Neural cell (in vitro differentiated cells): Measurements from ENCODE around the gene PODXL2. TPM values are rescaled to one million over a fixed set of nuclear protein-coding genes. Genes with fewer than 3 reads are reported as not detected.

ENCODE experiments used
- H2AFZ ChIP-seq: fragments of 200-600, 300-800 bp; sonication (generic), shearing (Covaris generic); 2 replicates; pipeline ENCODE4 v1.6.0; 2014; ENCODE audit warnings: low read depth, mild to moderate bottlenecking, antibody characterized with exemption, low read length, moderate library complexity
- H3F3A ChIP-seq: fragments of 200-600 bp; shearing (Covaris generic); 2 replicates; pipeline ENCODE4 v1.6.1; 2016; ENCODE audit warnings: mild to moderate bottlenecking, moderate library complexity, mixed read lengths, antibody characterized with exemption, low read length; ENCODE audit not compliant: insufficient read depth, poor library complexity, severe bottlenecking
- H3K27ac ChIP-seq: fragments of 200-600, 300-800 bp; sonication (generic), shearing (Covaris generic); 2 replicates; pipeline ENCODE4 v1.5.1; 2014; ENCODE audit warnings: mild to moderate bottlenecking, low read length, moderate library complexity
- H3K27me3 ChIP-seq: fragments of 300-800, 200-600 bp; sonication (generic), shearing (Covaris generic); 2 replicates; pipeline ENCODE4 v1.6.0; 2014; ENCODE audit warnings: mild to moderate bottlenecking, low read depth, low read length, moderate library complexity; ENCODE audit not compliant: insufficient read depth
- H3K36me3 ChIP-seq: fragments of 300-800, 200-600 bp; sonication (generic), shearing (Covaris generic); 2 replicates; pipeline ENCODE4 v1.5.1; 2014; ENCODE audit warnings: mild to moderate bottlenecking, antibody characterized with exemption, low read length, moderate library complexity; ENCODE audit not compliant: insufficient read depth
- H3K4me2 ChIP-seq: fragments of 300-800, 200-600 bp; sonication (generic), shearing (Covaris generic); 2 replicates; pipeline ENCODE4 v1.6.0; 2014; ENCODE audit warnings: mild to moderate bottlenecking, low read length
- H3K4me3 ChIP-seq: fragments of 300-800, 200-600 bp; sonication (generic), shearing (Covaris generic); 2 replicates; pipeline ENCODE4 v1.5.1; 2014; ENCODE audit warnings: mild to moderate bottlenecking, low read length, moderate library complexity
- H3K79me2 ChIP-seq: fragments of 200-600 bp; shearing (Covaris generic); replicated peaks from 2 replicates; pipeline ENCODE4 v1.6.0; 2014; ENCODE audit warnings: mild to moderate bottlenecking, low read length, moderate library complexity; ENCODE audit not compliant: insufficient read depth
- H3K9ac ChIP-seq: fragments of 300-800, 200-600 bp; sonication (generic), shearing (Covaris generic); 2 replicates; pipeline ENCODE4 v1.6.1; 2016; ENCODE audit warnings: mild to moderate bottlenecking, low read length, mixed read lengths
- H3K9me2 ChIP-seq: fragments of 200-600 bp; shearing (Covaris generic); 2 replicates; pipeline ENCODE4 v1.6.1; 2016; ENCODE audit warnings: mild to moderate bottlenecking, low read length, mixed read lengths; ENCODE audit not compliant: insufficient read depth
- H3K9me3 ChIP-seq: fragments of 200-600, 300-800 bp; sonication (generic), shearing (Covaris generic); 2 replicates; pipeline ENCODE4 v1.6.1; 2016; ENCODE audit warnings: mild to moderate bottlenecking, mixed run types, low read length, moderate library complexity, mixed read lengths
- H4K20me1 ChIP-seq: fragments of 200-600 bp; shearing (Covaris generic); 2 replicates; pipeline ENCODE4 v1.6.1; 2016; ENCODE audit warnings: mild to moderate bottlenecking, mixed run types; ENCODE audit not compliant: insufficient read depth
- EP300 ChIP-seq: fragments of 450-650 bp; conservative IDR thresholded peaks from 2 replicates; pipeline ENCODE4 v1.6.1; 2014; ENCODE audit warnings: antibody characterized with exemption, mild to moderate bottlenecking, moderate library complexity; ENCODE audit not compliant: poor library complexity, severe bottlenecking
- EZH2 ChIP-seq: fragments of 200-600, 300-800 bp; shearing (Covaris generic), sonication (generic); IDR thresholded peaks from 2 replicates; pipeline ENCODE4 v1.6.1; 2014; ENCODE audit warnings: antibody characterized with exemption, low read length, borderline replicate concordance, mild to moderate bottlenecking; ENCODE audit not compliant: insufficient read depth, poor library complexity, severe bottlenecking
- MXI1 ChIP-seq: fragments of 450-650 bp; conservative IDR thresholded peaks from 2 replicates; pipeline ENCODE4 v1.6.1; 2014; ENCODE audit warnings: antibody characterized with exemption, mild to moderate bottlenecking; ENCODE audit not compliant: poor library complexity, severe bottlenecking
- POLR2AphosphoS5 ChIP-seq: IDR thresholded peaks from 2 replicates; pipeline ENCODE4 v1.6.1; 2012
- RAD21 ChIP-seq: fragments of 450-650 bp; conservative IDR thresholded peaks from 2 replicates; pipeline ENCODE4 v1.6.1; 2014; ENCODE audit warnings: antibody characterized with exemption, mild to moderate bottlenecking, moderate library complexity
- SMC3 ChIP-seq: fragments of 450-650 bp; conservative IDR thresholded peaks from 2 replicates; pipeline ENCODE4 v1.6.1; 2014; ENCODE audit warnings: antibody characterized with exemption, mild to moderate bottlenecking, moderate library complexity; ENCODE audit not compliant: poor library complexity
- TAF1 ChIP-seq: IDR thresholded peaks from 2 replicates; pipeline ENCODE4 v1.6.1; 2012; ENCODE audit warnings: low read depth
- polyA plus RNA-seq: library from polyadenylated mRNA; depleted of rRNA; stranded (reverse); fragments of >200 nt; gene quantifications from 2 replicates; pipeline ENCODE4 v1.2.3, GENCODE V29; 2014
- TF ChIP-seq, protein P1 (sequence below): IDR thresholded peaks from 2 replicates; pipeline ENCODE4 v1.6.1; 2012; ENCODE audit warnings: borderline replicate concordance
- TF ChIP-seq, protein P2 (sequence below): fragments of 450-650 bp; IDR thresholded peaks from 2 replicates; pipeline ENCODE4 v1.5.1; 2014; ENCODE audit warnings: antibody characterized with exemption, mild to moderate bottlenecking, moderate library complexity; ENCODE audit not compliant: poor library complexity, severe bottlenecking

The PODXL2 gene
- polyA plus RNA-seq, 1 donor from 2014 or later = 266 TPM

GRCh38 chr3:127699416-127700300 lies 70.7 kb downstream of the PODXL2 start:
- H3F3A ChIP-seq = no peaks in the 10 kb centered on the region
- no peaks in the 10 kb centered on the region for H4K20me1 ChIP-seq
- TF ChIP-seq EZH2 (no peak), EP300 (no peak), RAD21 (no peak), POLR2AphosphoS5 (no peak), MXI1 (no peak), SMC3 (no peak), TAF1 (no peak)
- TF ChIP-seq, protein P1, sequence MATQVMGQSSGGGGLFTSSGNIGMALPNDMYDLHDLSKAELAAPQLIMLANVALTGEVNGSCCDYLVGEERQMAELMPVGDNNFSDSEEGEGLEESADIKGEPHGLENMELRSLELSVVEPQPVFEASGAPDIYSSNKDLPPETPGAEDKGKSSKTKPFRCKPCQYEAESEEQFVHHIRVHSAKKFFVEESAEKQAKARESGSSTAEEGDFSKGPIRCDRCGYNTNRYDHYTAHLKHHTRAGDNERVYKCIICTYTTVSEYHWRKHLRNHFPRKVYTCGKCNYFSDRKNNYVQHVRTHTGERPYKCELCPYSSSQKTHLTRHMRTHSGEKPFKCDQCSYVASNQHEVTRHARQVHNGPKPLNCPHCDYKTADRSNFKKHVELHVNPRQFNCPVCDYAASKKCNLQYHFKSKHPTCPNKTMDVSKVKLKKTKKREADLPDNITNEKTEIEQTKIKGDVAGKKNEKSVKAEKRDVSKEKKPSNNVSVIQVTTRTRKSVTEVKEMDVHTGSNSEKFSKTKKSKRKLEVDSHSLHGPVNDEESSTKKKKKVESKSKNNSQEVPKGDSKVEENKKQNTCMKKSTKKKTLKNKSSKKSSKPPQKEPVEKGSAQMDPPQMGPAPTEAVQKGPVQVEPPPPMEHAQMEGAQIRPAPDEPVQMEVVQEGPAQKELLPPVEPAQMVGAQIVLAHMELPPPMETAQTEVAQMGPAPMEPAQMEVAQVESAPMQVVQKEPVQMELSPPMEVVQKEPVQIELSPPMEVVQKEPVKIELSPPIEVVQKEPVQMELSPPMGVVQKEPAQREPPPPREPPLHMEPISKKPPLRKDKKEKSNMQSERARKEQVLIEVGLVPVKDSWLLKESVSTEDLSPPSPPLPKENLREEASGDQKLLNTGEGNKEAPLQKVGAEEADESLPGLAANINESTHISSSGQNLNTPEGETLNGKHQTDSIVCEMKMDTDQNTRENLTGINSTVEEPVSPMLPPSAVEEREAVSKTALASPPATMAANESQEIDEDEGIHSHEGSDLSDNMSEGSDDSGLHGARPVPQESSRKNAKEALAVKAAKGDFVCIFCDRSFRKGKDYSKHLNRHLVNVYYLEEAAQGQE = no peak
- TF ChIP-seq, protein P2, sequence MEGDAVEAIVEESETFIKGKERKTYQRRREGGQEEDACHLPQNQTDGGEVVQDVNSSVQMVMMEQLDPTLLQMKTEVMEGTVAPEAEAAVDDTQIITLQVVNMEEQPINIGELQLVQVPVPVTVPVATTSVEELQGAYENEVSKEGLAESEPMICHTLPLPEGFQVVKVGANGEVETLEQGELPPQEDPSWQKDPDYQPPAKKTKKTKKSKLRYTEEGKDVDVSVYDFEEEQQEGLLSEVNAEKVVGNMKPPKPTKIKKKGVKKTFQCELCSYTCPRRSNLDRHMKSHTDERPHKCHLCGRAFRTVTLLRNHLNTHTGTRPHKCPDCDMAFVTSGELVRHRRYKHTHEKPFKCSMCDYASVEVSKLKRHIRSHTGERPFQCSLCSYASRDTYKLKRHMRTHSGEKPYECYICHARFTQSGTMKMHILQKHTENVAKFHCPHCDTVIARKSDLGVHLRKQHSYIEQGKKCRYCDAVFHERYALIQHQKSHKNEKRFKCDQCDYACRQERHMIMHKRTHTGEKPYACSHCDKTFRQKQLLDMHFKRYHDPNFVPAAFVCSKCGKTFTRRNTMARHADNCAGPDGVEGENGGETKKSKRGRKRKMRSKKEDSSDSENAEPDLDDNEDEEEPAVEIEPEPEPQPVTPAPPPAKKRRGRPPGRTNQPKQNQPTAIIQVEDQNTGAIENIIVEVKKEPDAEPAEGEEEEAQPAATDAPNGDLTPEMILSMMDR = no peak
- H3K4me3 ChIP-seq = no peak overlapping the region
- no peak overlapping the region for H3K27ac ChIP-seq
- H3K36me3 ChIP-seq = no peaks in the 10 kb centered on the region
- H3K4me2 ChIP-seq = no peak overlapping the region
- no peak overlapping the region for H3K9ac ChIP-seq
- H3K9me2 ChIP-seq = no peaks in the 10 kb centered on the region
- no peaks in the 10 kb centered on the region for H3K27me3 ChIP-seq
- no peak overlapping the region for H2AFZ ChIP-seq
- no peaks in the 10 kb centered on the region for H3K79me2 ChIP-seq
- H3K9me3 ChIP-seq = no peaks in the 10 kb centered on the region

DNA sequence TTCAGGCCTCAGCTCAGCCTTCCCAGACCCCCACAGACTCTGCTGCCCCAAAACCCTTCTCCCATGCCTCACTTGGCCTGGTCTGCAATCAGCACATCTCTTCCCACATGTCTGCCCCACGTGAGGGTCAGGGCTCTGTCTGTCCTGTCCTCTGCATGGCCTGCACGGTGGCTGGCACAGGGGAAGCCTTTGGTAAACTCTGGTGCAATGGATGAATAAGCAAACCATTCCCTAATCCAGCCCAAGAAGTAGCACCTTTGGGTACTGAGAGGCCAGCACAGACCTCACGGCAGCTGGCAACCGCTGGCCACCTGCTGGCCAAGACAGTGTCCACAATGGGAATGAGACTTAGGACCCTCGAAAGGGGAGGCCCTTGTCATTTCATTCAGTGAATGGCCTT lies 71.4 kb downstream of the PODXL2 start:
- Histone ChIP-seq H3K9me2 (no peaks in the 10 kb centered on the region), H3K36me3 (no peaks in the 10 kb centered on the region), H3K27ac (no peak overlapping the region), H4K20me1 (no peaks in the 10 kb centered on the region), H3F3A (no peaks in the 10 kb centered on the region), H3K27me3 (no peaks in the 10 kb centered on the region), H3K9me3 (no peaks in the 10 kb centered on the region), H3K9ac (no peak overlapping the region), H2AFZ (no peak overlapping the region), H3K79me2 (no peaks in the 10 kb centered on the region), H3K4me3 (no peak overlapping the region), H3K4me2 (no peak overlapping the region)
- TF ChIP-seq, protein P2 = no peak
- TF ChIP-seq SMC3 = no peak
- TF ChIP-seq, protein P1 = no peak
- no peak for TF ChIP-seq TAF1
- TF ChIP-seq POLR2AphosphoS5 = no peak
- no peak for TF ChIP-seq MXI1
- no peak for TF ChIP-seq EP300
- TF ChIP-seq RAD21 = no peak
- no peak for TF ChIP-seq EZH2
